ENCODE measurements around the gene TMEM170A.

- TF ChIP-seq CTCF (IDR thresholded peaks at IDR 0.05 in 2 of 3, conservative IDR thresholded peaks at IDR 0.05 in 1 of 3; ENCODE audit: borderline replicate concordance in 1 of 3, insufficient read depth in 1 of 3, low read depth in 2 of 3, low read length in 2 of 3) (no peak), MAX (IDR thresholded peaks at IDR 0.05) (no peak), RAD21 (IDR thresholded peaks at IDR 0.05; ENCODE audit: low read depth) (no peak), POLR2A (IDR thresholded peaks at IDR 0.05; ENCODE audit: borderline replicate concordance, extremely low read depth, insufficient read depth, insufficient read length) (no peak), ATF3 (IDR thresholded peaks at IDR 0.05) (no peak), EZH2 (IDR thresholded peaks at IDR 0.05) (no peak), POLR2AphosphoS5 (IDR thresholded peaks at IDR 0.05; ENCODE audit: low read depth, low read length) (no peak), YY1 (IDR thresholded peaks at IDR 0.05; ENCODE audit: extremely low read depth, insufficient replicate concordance, low read depth, low read length) (no peak), EZH2phosphoT487 (IDR thresholded peaks at IDR 0.05; ENCODE audit: borderline replicate concordance) (no peak)
- TF ChIP-seq, protein P1, sequence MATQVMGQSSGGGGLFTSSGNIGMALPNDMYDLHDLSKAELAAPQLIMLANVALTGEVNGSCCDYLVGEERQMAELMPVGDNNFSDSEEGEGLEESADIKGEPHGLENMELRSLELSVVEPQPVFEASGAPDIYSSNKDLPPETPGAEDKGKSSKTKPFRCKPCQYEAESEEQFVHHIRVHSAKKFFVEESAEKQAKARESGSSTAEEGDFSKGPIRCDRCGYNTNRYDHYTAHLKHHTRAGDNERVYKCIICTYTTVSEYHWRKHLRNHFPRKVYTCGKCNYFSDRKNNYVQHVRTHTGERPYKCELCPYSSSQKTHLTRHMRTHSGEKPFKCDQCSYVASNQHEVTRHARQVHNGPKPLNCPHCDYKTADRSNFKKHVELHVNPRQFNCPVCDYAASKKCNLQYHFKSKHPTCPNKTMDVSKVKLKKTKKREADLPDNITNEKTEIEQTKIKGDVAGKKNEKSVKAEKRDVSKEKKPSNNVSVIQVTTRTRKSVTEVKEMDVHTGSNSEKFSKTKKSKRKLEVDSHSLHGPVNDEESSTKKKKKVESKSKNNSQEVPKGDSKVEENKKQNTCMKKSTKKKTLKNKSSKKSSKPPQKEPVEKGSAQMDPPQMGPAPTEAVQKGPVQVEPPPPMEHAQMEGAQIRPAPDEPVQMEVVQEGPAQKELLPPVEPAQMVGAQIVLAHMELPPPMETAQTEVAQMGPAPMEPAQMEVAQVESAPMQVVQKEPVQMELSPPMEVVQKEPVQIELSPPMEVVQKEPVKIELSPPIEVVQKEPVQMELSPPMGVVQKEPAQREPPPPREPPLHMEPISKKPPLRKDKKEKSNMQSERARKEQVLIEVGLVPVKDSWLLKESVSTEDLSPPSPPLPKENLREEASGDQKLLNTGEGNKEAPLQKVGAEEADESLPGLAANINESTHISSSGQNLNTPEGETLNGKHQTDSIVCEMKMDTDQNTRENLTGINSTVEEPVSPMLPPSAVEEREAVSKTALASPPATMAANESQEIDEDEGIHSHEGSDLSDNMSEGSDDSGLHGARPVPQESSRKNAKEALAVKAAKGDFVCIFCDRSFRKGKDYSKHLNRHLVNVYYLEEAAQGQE (IDR thresholded peaks at IDR 0.05; ENCODE audit: low read depth) = no peak
Measured at GRCh38 chr16:75443298-75443697, 21.2 kb downstream of the TMEM170A start.

Data from HCT116 (cell line).